Suprapubic skin (tissue), 4 donors: ENCODE data around the gene HCN4. TPM values are rescaled to one million over a fixed set of nuclear protein-coding genes. Genes with fewer than 3 reads are reported as not detected.

Experiments used
- DNase-seq, 2 donors: peaks; one replicate each; pipeline ENCODE4 v3.0.0-alpha.2; 2019; ENCODE audit warnings: low spot score in 2 of 2
- H3K27ac ChIP-seq: fragments of 200-600 bp; sonication (generic); one replicate; pipeline ENCODE4 v1.5.1; 2019
- H3K27me3 ChIP-seq: fragments of 200-600 bp; sonication (generic); one replicate; pipeline ENCODE4 v1.5.1; 2019
- H3K36me3 ChIP-seq: fragments of 200-600 bp; sonication (generic); one replicate; pipeline ENCODE4 v1.5.1; 2019
- H3K4me1 ChIP-seq: fragments of 200-600 bp; sonication (generic); one replicate; pipeline ENCODE4 v1.5.1; 2019
- H3K4me3 ChIP-seq: fragments of 200-600 bp; sonication (generic); one replicate; pipeline ENCODE4 v1.5.1; 2019; ENCODE audit warnings: mild to moderate bottlenecking
- H3K9me3 ChIP-seq: fragments of 200-600 bp; sonication (generic); one replicate; pipeline ENCODE4 v1.5.1; 2019
- CTCF ChIP-seq, 2 donors: fragments of 200-600 bp in 1 of 2; fragments of 450-650 bp in 1 of 2; sonication (generic) in 1 of 2; IDR thresholded peaks; one replicate each; pipeline ENCODE4 v1.5.1; 2016 to 2019; ENCODE audit warnings: antibody characterized with exemption in 2 of 2, mild to moderate bottlenecking in 1 of 2, moderate library complexity in 1 of 2
- EP300 ChIP-seq: sonication (generic); formaldehyde crosslinking; IDR thresholded peaks from one replicate; pipeline ENCODE4 v1.6.1; 2017; ENCODE audit warnings: antibody characterized with exemption
- POLR2A ChIP-seq, 2 donors: fragments of 450-650 bp; IDR thresholded peaks; one replicate each; pipeline ENCODE4 v1.6.1; 2017; ENCODE audit warnings: antibody characterized with exemption in 2 of 2, mild to moderate bottlenecking in 2 of 2, moderate library complexity in 2 of 2
- POLR2AphosphoS5 ChIP-seq, 3 donors: sonication (generic); formaldehyde crosslinking; IDR thresholded peaks; one replicate each; pipeline ENCODE4 v1.6.1; 2017; ENCODE audit warnings: antibody characterized with exemption in 3 of 3
- WGBS: methylation state at CpG from one replicate; pipeline ENCODE4 v1.1.5; 2018; 5-methylcytosine and 5-hydroxymethylcytosine counted together
- total RNA-seq, 4 donors: library from RNA; depleted of rRNA; stranded (reverse); fragments of >200 nt; gene quantifications; one replicate each; pipeline ENCODE4 v1.1.0, GENCODE V29; 2016

Gene HCN4
- total RNA-seq, 4 donors from 2014 or later: 0.17 TPM; not detected in 3

- WGBS: 66% methylated on average over 2 of the region's 3 CpGs
- Histone ChIP-seq H3K36me3 (no peaks in the 10 kb centered on the region), H3K4me1 (no peaks in the 10 kb centered on the region), H3K4me3 (no peak overlapping the region), H3K9me3 (no peaks in the 10 kb centered on the region), H3K27me3 (peaks cover 29% of the 10 kb centered on the region), H3K27ac (no peak overlapping the region)
- TF ChIP-seq POLR2AphosphoS5 (IDR thresholded peaks at IDR 0.05): no peak
- TF ChIP-seq EP300: no peak
- TF ChIP-seq CTCF (IDR thresholded peaks at IDR 0.05): no peak
- no peak for TF ChIP-seq POLR2A (IDR thresholded peaks at IDR 0.05)
- DNase-seq: no peak
These were observed 24.7 kb downstream of the HCN4 start for GRCh38 chr15:73344056-73344455.

GRCh38 chr15:73341886-73342600 is 26.7 kb downstream of the HCN4 start:
- no peak for TF ChIP-seq POLR2AphosphoS5 (IDR thresholded peaks at IDR 0.05)
- Histone ChIP-seq H3K36me3 (no peaks in the 10 kb centered on the region), H3K4me1 (no peaks in the 10 kb centered on the region), H3K9me3 (no peaks in the 10 kb centered on the region), H3K4me3 (no peak overlapping the region), H3K27ac (no peak overlapping the region), H3K27me3 (peaks cover 23% of the 10 kb centered on the region)
- WGBS: 93% methylated on average over 7 of the region's 14 CpGs
- no peak for DNase-seq

- Histone ChIP-seq H3K27me3 (peaks cover 16% of the 10 kb centered on the region), H3K36me3 (no peaks in the 10 kb centered on the region), H3K4me1 (no peaks in the 10 kb centered on the region), H3K9me3 (no peaks in the 10 kb centered on the region), H3K27ac (no peak overlapping the region), H3K4me3 (no peak overlapping the region)
- no peak for DNase-seq
- TF ChIP-seq POLR2A (IDR thresholded peaks at IDR 0.05) (no peak), EP300 (no peak), CTCF (IDR thresholded peaks at IDR 0.05) (no peak), POLR2AphosphoS5 (IDR thresholded peaks at IDR 0.05) (no peak)
- 84% methylated on average over 7 of the region's 9 CpGs for WGBS
These were observed 28.1 kb downstream of the HCN4 start for GRCh38 chr15:73340502-73341192.

- Histone ChIP-seq H3K36me3 (no peaks in the 10 kb centered on the region), H3K27ac (no peak overlapping the region), H3K9me3 (no peaks in the 10 kb centered on the region), H3K4me1 (no peaks in the 10 kb centered on the region), H3K4me3 (no peak overlapping the region), H3K27me3 (peaks cover 9% of the 10 kb centered on the region)
- 91% methylated on average over 4 of the region's 9 CpGs for WGBS
- TF ChIP-seq POLR2AphosphoS5 (IDR thresholded peaks at IDR 0.05) (no peak), EP300 (no peak), POLR2A (IDR thresholded peaks at IDR 0.05) (no peak), CTCF (IDR thresholded peaks at IDR 0.05) (no peak)
- DNase-seq: no peak
These were observed 30.0 kb downstream of the HCN4 start for GRCh38 chr15:73338606-73339374.

GRCh38 chr15:73338058-73338457 is 30.7 kb downstream of the HCN4 start:
- no peaks in the 10 kb centered on the region for H3K4me1 ChIP-seq

More at GRCh38 chr15:73338058-73338457, 30.7 kb downstream of the HCN4 start:
- no peaks in the 10 kb centered on the region for H3K9me3 ChIP-seq
- WGBS: 85% methylated on average over 4 of the region's 6 CpGs
- no peak for DNase-seq
- H3K4me3 ChIP-seq: no peak overlapping the region
- TF ChIP-seq POLR2AphosphoS5 (IDR thresholded peaks at IDR 0.05) (no peak), EP300 (no peak), POLR2A (IDR thresholded peaks at IDR 0.05) (no peak), CTCF (IDR thresholded peaks at IDR 0.05) (no peak)
- H3K36me3 ChIP-seq: no peaks in the 10 kb centered on the region
- no peak overlapping the region for H3K27ac ChIP-seq
- peaks cover 7% of the 10 kb centered on the region for H3K27me3 ChIP-seq
